Measurements from ENCODE around the gene ETV3.

- no peak for TF ChIP-seq EZH2phosphoT487 (IDR thresholded peaks at IDR 0.05; ENCODE audit: borderline replicate concordance, low read length)
- TF ChIP-seq CTCF (IDR thresholded peaks at IDR 0.05; ENCODE audit: low read depth, low read length, poor library complexity, severe bottlenecking), result no peak
These were observed 52.8 kb downstream of the ETV3 start for GRCh38 chr1:157085421-157085820.
